ENCODE measurements around the gene SH3GL1. TPM values are rescaled to one million over a fixed set of nuclear protein-coding genes. Genes with fewer than 3 reads are reported as not detected.
"Not testable (repeated sequence)": the region's sequence is repeated elsewhere in the genome, so short reads cannot be mapped to it uniquely, and the experiment has no call there.

The SH3GL1 gene
- total and polyA plus RNA-seq, 2 experiments from 2014 or later, result 92.8 to 97.9 TPM

DNA sequence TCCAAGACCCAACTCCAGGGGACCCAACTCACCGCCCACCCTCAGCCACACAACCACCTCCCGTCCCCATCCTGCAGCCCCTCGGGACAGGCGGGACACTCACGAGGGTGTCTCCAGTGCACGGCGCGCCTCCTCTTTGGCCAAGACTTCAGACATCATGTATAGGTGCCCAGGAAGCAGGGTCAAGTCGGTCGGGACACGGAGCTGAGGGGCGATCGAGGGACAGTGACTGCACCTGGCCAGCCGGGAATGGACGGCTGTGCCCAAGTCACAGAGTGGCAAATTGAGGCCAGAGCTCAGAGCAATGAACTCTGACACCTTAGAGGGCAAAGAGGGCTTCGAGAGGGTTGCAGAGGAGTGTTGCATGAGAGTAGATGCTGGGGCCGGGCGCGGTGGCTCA is 70.5 kb downstream of the SH3GL1 start:
- Histone ChIP-seq H3K36me3 (no peaks in the 10 kb centered on the region), H3K4me3 (no peak overlapping the region), H3K27ac (no peak overlapping the region), H3K27me3 (no peaks in the 10 kb centered on the region), H3K9me3 (ENCODE audit: low read depth) (no peaks in the 10 kb centered on the region), H3K4me1 (ENCODE audit: low read depth) (no peaks in the 10 kb centered on the region)
- no peak for DNase-seq (ENCODE audit: low read depth in 1 of 2, low spot score in 1 of 2)
- no peak for TF ChIP-seq CTCF (IDR thresholded peaks at IDR 0.05; ENCODE audit: low read depth, low read length)

DNA sequence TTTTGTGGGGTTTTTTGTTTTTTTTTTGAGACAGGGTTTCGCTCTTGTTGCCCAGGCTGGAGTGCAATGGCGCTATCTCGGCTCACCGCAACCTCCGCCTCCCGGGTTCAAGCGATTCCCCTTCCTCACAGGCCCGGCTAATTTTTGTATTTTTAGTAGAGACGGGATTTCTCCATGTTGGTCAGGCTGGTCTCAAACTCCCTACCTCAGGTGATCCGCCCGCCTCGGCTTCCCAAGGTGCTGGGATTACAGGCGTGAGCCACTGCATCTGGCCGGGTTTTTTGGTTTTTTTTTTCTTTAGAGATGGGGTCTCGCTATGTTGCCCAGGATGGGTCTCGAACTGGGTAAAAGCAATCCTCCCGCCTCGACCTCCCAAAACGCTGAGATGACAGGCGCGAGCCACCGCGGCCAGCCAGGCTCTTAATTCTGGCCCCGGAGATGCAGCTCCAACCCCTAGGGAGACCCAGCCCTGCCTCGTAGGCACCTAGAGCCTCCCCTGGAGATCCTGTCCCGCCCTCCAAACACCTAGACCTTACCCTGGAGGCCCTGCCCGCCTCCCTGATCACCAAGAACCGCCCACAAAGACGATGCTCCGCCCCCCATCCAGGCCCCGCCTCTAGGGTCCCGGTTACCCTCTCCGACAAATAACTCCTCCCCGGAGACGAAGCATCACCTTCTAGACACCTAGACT is 71.2 kb downstream of the SH3GL1 start:
- not testable (repeated sequence) for H3K27me3 ChIP-seq; H3K9me3 ChIP-seq (ENCODE audit: low read depth); H3K4me1 ChIP-seq (ENCODE audit: low read depth); H3K27ac ChIP-seq; H3K36me3 ChIP-seq; DNase-seq (ENCODE audit: low read depth in 1 of 2, low spot score in 1 of 2)
- H3K4me3 ChIP-seq, result peak overlapping the region; percentile 32

DNA sequence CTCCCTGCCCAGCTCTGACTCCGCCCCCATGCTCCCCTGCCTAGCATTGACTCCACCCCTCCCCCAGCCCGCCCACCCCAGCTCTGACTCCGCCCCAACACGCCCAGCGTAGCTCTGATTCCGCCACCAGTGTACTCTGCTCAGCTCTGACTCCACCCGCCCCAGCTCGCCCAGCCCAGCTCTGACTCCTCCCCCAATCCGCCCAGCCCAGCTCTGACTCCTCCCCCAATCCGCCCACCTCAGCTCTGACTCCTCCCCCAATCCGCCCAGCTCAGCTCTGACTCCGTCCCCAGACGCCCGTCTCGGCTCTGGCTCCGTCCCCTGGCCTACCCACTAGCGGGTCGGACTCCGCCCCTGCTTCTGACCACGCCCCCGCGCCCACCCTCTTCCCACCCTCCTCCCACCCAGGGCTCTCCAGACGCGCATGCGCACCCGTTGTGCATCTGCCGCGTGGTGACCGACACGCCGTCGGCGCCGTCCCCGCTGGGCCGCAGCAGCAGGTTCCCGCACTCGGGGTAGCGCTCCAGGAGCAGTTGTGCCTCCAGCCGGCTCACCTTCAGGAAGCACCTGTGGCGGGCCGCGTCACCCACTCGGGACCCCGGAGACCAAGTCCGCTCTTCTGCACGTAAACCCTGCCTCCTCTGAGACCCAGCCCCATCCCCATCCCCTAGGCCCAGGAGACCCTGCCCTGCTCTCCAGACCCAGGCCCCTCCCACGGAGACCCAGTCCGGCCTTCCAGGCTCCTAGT is 71.9 kb downstream of the SH3GL1 start:
- H3K27me3 ChIP-seq, result no peaks in the 10 kb centered on the region
- peak overlapping the region; percentile 32 for H3K4me3 ChIP-seq
- no peaks in the 10 kb centered on the region for H3K36me3 ChIP-seq
- peak; percentile 93 to 99 for DNase-seq (ENCODE audit: low read depth in 1 of 2, low spot score in 1 of 2)
- no peaks in the 10 kb centered on the region for H3K9me3 ChIP-seq (ENCODE audit: low read depth)
- peak overlapping the region; percentile 72 for H3K27ac ChIP-seq
- no peak for TF ChIP-seq CTCF (IDR thresholded peaks at IDR 0.05; ENCODE audit: low read depth, low read length)
- no peaks in the 10 kb centered on the region for H3K4me1 ChIP-seq (ENCODE audit: low read depth)

DNA sequence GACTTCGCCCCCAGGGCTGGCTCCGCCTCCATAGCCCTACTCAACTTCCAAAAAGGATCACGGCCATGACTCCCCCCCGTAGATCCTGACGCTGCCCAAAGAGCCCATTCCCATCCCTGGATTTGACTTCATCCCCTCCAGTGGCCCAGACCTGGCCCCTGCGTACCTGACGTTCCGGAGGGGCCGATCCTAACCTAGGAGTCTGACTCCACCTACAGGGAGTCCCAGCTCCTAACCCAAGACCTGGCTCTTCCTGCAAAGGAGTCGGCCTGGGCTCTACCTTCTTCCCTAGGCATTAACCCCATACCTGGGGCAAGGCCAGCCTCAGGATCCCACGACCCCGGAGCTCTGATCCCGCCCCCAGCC is 72.5 kb downstream of the SH3GL1 start:
- Histone ChIP-seq H3K27ac (peak overlapping the region; percentile 72), H3K9me3 (ENCODE audit: low read depth) (no peaks in the 10 kb centered on the region), H3K4me3 (peak overlapping the region; percentile 29), H3K27me3 (no peaks in the 10 kb centered on the region), H3K36me3 (no peaks in the 10 kb centered on the region), H3K4me1 (ENCODE audit: low read depth) (no peaks in the 10 kb centered on the region)
- no peak for DNase-seq (ENCODE audit: low read depth in 1 of 2, low spot score in 1 of 2)
- no peak for TF ChIP-seq CTCF (IDR thresholded peaks at IDR 0.05; ENCODE audit: low read depth, low read length)

DNA sequence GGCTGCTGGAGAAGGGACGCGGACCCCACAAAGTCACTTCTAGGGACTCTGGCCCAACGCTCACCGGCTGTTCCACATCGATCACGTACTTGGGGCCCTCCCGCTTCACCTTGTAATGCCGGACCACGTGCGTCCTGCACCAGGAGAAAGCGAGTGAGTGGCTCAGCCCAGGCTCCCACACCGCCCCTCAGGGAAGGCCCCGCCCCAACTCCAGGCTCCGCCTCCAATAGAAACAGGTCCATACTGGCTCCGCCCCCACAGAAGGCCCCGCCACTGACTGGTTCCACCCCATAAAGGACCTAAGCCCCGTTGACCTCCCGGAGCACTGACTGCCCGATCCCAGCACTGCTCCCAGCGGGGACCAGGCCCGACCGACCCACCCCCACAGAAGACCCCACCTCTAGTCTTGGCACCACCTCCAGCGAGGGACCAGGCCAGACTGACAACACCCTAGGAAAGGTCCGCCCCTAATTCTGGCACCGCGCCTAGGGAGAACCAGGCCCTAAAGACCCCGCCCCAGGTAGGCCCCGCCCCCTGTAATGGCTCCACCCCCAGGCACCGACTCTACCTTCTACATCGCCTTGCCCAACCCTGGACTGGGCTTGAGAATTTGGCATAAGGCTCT is 73.0 kb downstream of the SH3GL1 start:
- no peaks in the 10 kb centered on the region for H3K4me1 ChIP-seq (ENCODE audit: low read depth)
- H3K9me3 ChIP-seq (ENCODE audit: low read depth), result no peaks in the 10 kb centered on the region
- H3K36me3 ChIP-seq, result no peaks in the 10 kb centered on the region
- DNase-seq (ENCODE audit: low read depth in 1 of 2, low spot score in 1 of 2), result peak; percentile 56 to 93
- no peak for TF ChIP-seq CTCF (IDR thresholded peaks at IDR 0.05; ENCODE audit: low read depth, low read length)
- H3K27ac ChIP-seq, result peak overlapping the region; percentile 72
- peak overlapping the region; percentile 29 for H3K4me3 ChIP-seq
- H3K27me3 ChIP-seq, result no peaks in the 10 kb centered on the region

DNA sequence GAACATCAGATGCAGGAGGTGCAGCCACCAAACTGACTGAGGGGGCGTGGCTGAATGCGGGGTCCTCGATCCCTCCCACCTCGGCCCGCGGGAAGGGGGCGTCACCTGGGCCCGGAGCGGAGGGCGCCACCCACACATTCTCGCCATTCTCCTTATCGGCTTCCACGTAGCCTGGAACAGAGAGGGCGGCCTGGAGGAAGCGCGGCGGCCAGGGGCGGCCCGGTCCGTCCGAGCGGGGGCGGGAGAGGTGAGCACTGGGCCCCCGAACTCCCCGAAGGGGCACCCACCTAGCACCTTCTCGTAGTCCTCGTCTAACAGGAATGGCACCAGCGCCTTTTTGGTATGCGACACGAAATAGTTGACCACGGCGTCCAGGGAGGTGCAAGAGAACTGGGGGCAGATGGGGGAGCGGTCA is 73.5 kb downstream of the SH3GL1 start:
- TF ChIP-seq CTCF (IDR thresholded peaks at IDR 0.05; ENCODE audit: low read depth, low read length), result no peak

More for the DNA sequence above, 73.5 kb downstream of the SH3GL1 start:
- DNase-seq (ENCODE audit: low read depth in 1 of 2, low spot score in 1 of 2), result peak in 1 of 2 donors; percentile 52
- H3K36me3 ChIP-seq, result no peaks in the 10 kb centered on the region
- no peak overlapping the region for H3K27ac ChIP-seq
- no peaks in the 10 kb centered on the region for H3K27me3 ChIP-seq
- no peak overlapping the region for H3K4me3 ChIP-seq
- no peaks in the 10 kb centered on the region for H3K4me1 ChIP-seq (ENCODE audit: low read depth)
- H3K9me3 ChIP-seq (ENCODE audit: low read depth), result no peaks in the 10 kb centered on the region

All from cardiac muscle cell (in vitro differentiated cells and primary cell).